Stimulated activated CD4-positive, alpha-beta T cell treated with anti-CD3 and anti-CD28 coated beads, Interleukin-2, amount 100 ng/mL, for 4 hours (primary cell): ENCODE results near the gene PDCD2L.
"Not testable (repeated sequence)": the region's sequence is repeated elsewhere in the genome, so short reads cannot be mapped to it uniquely, and the experiment has no call there.

Source experiments
- DNase-seq: peaks from one replicate; pipeline ENCODE4 v3.0.0-alpha.2; 2020; ENCODE audit warnings: low read depth

PDCD2L gene

DNA sequence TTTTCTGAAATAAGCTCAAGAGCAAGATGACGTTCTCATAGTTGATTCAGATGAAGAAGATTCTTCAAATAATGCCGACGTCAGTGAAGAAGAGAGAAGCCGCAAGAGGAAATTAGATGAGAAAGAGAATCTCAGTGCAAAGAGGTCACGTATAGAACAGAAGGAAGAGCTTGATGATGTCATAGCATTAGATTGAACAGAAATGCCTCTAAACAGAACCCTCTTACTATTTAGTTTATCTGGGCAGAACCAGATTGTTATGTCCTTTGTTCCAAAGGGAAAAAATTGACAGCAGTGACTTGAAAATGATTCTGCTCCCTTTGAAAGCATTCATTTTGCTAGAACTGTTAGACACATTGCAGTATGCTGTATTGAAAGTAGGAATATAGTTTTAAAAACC lies 64.8 kb downstream of the PDCD2L start:
- DNase-seq: not testable (repeated sequence)

DNA sequence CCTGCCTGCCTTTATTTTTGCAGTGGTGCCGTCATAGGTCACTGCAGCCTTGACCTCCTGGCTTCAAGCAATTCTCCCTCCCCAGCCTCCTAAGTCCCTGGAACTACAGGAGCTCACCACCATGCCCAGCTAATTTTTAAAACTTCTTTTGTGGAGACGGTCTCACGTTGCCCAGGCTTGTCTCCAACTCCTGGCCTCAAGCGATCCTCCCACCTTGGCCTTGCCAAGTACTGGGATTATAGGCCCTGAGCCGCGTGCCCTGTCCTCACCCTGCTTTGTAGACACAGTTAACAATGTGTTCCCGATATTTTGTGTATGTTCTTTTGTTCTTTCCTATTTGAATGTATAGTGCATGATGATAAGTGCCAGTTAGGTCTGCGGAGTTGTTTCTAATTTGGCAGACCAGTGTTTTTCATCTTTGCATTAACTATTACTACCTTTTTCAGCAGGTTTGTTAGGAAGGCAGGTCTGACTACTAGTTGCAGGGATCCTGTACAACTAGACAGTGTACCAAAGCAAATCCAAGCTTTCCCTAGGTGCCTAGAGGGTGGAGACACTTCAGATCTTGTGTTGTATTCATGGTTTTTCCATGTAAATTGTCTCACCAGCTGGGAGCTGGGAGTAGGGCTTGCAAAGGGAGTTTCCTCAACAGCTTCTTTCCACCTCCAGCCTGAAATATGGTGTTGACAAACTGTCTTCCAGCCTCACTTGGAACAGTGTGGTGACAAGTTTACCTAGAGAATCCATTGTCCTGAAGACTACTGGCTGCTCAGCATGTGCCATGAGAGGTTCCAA lies 67.9 kb downstream of the PDCD2L start:
- DNase-seq: no peak

GRCh38 chr19:34474233-34474989 lies 70.2 kb downstream of the PDCD2L start:
- no peak for DNase-seq

DNA sequence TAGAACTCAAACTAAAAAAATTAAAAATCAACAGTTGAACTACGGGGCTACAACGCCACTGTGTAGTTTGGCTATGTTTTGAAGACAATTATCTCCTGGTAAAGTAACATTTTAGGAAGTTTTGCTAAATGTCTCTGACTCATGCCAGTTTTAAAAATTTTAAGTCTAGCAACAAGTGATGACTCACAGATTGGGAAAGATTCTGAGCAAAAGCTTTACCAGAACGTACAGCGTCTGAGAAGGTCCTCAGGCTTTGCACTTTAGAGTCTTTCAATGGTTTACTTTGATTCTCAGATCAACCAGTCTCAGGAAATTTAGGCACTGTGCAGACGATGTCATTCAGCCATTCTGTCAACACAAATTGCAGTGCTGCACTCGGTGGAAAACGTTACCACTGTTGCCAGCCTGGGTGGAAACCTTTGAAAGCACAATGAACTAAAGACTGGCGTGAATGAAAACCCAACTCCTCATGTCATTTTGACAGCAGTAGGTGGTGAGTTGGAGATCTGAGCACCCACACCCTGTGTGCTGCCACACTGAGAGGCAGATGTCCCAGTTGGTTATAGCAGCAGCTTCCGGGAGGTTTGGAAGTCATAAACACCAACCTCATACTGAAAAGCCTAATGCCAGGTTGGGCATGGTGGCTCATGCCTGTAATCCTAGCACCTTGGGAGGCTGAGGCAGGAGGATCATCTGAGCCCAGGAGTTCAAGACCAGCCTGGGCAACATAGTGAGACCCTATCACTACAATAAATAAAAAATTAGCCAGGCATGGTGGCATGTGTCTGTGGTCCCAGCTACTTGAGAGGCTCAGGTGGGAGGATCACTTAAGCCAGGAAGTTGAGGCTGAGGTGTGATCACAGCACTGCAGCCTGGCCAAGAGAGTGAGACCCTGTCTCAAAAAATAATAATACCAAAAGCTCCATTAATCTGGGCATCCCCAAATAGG lies 71.1 kb downstream of the PDCD2L start:
- DNase-seq: no peak
